Subcutaneous adipose tissue (tissue), 4 donors: ENCODE measurements around the gene ACAD9. TPM values are rescaled to one million over a fixed set of nuclear protein-coding genes. Genes with fewer than 3 reads are reported as not detected.

Experiments
- CTCF ChIP-seq: fragments of 450-650 bp; IDR thresholded peaks from one replicate; pipeline ENCODE4 v1.5.1; 2016; ENCODE audit warnings: low read depth, mild to moderate bottlenecking, control low read depth, antibody characterized with exemption, moderate library complexity
- total RNA-seq, 4 donors: library from RNA; depleted of rRNA; stranded (reverse); fragments of >200 nt; gene quantifications; one replicate each; pipeline ENCODE4 v1.1.0, GENCODE V29; 2016

The ACAD9 gene
- total RNA-seq, 4 donors from 2014 or later = 34.1 to 87.0 (median 42.2) TPM

GRCh38 chr3:128867200-128868125, 12.0 kb upstream of the ACAD9 start:
- no peak for TF ChIP-seq CTCF

- no peak for TF ChIP-seq CTCF
Measured at GRCh38 chr3:128870347-128870746, 9.1 kb upstream of the ACAD9 start.

- no peak for TF ChIP-seq CTCF
Measured at GRCh38 chr3:128872282-128872681, 7.1 kb upstream of the ACAD9 start.

- TF ChIP-seq CTCF = no peak
Measured at GRCh38 chr3:128872744-128873143, 6.7 kb upstream of the ACAD9 start.

- no peak for TF ChIP-seq CTCF
Measured at GRCh38 chr3:128873244-128874022, 6.0 kb upstream of the ACAD9 start.

- TF ChIP-seq CTCF = no peak
Measured at GRCh38 chr3:128874481-128875180, 4.8 kb upstream of the ACAD9 start.
